Stimulated activated naive CD8-positive, alpha-beta T cell treated with anti-CD3 and anti-CD28 coated beads, Interleukin-15, amount 100 ng/mL, for 72 hours (primary cell): Measurements from ENCODE around the gene CLIC3.
"Not testable (repeated sequence)": the region's sequence is repeated elsewhere in the genome, so short reads cannot be mapped to it uniquely, and the experiment has no call there.

Experiments used
- ATAC-seq: fragments of 150-1000 bp; cut with Tn5 transposase; 2 replicates; pipeline ENCODE4 v1.10.0; 2021; ENCODE audit warnings: mild to moderate bottlenecking, moderate library complexity
- DNase-seq, 2 donors: peaks; one replicate each; pipeline ENCODE4 v3.0.0; 2021 to 2022
- H3K27ac Mint-ChIP-seq, 2 donors: one replicate each; pipeline ENCODE4 v1.8.0; 2022; ENCODE audit warnings: mild to moderate bottlenecking in 2 of 2, mixed read lengths in 2 of 2, moderate library complexity in 2 of 2
- H3K27me3 Mint-ChIP-seq: one replicate; pipeline ENCODE4 v1.8.0; 2022; ENCODE audit warnings: mixed read lengths
- H3K4me1 Mint-ChIP-seq: one replicate; pipeline ENCODE4 v1.8.0; 2022; ENCODE audit warnings: mild to moderate bottlenecking, mixed read lengths
- H3K4me3 Mint-ChIP-seq, 2 donors: one replicate each; pipeline ENCODE4 v1.8.0; 2022; ENCODE audit warnings: mild to moderate bottlenecking in 2 of 2, mixed read lengths in 2 of 2, moderate library complexity in 1 of 2
- H3K9me3 Mint-ChIP-seq, 2 donors: one replicate each; pipeline ENCODE4 v1.8.0; 2022; ENCODE audit warnings: mixed read lengths in 2 of 2

Gene CLIC3

DNA sequence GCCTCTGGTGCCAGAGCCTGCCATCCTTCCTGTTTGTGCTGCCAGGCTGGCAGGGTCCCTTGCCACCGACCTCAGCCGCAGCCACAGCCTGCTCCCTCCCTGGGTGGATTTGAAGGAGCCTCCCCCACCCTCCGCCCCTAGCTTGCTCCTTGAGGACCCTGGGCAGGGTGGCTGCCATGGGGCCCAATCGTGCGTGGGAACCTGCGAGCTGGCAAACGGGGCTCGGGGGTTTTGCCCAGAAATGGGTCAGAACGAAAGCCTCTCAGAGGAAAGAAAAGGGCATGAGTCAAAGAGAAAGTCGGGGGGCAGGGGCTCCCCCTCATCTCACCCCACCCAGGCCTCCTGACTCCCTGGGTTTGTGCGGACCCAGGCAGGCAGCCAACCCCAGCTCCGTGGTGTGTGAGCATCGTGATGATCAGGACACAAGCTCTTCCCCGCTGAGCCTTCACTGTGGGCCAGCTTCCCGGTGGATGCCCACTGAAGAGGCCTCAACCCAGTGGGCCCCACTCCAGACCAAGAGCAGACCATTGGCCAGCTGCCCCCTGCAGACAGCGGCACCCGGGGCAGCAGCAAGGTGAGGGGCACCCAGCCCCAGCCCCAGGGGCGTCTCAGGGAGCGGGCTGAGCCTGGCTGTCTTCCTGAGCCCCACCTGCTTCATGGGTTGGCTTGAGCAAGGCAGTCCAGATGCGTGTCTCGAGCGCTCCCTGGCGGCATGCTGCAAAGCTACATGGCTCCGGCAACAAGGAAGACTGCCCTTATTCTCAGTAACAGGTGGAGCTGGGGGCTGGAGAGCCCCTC is 38.5 kb upstream of the CLIC3 start:
- no peaks in the 10 kb centered on the region for H3K27me3 Mint-ChIP-seq
- ATAC-seq = peak; percentile 86
- DNase-seq = peak; percentile 90 to 93
- peak overlapping the region; percentile 76 to 83 for H3K4me3 Mint-ChIP-seq
- peak overlapping the region; percentile 84 to 85 for H3K27ac Mint-ChIP-seq
- no peaks in the 10 kb centered on the region for H3K9me3 Mint-ChIP-seq
- peaks cover 58% of the 10 kb centered on the region for H3K4me1 Mint-ChIP-seq

DNA sequence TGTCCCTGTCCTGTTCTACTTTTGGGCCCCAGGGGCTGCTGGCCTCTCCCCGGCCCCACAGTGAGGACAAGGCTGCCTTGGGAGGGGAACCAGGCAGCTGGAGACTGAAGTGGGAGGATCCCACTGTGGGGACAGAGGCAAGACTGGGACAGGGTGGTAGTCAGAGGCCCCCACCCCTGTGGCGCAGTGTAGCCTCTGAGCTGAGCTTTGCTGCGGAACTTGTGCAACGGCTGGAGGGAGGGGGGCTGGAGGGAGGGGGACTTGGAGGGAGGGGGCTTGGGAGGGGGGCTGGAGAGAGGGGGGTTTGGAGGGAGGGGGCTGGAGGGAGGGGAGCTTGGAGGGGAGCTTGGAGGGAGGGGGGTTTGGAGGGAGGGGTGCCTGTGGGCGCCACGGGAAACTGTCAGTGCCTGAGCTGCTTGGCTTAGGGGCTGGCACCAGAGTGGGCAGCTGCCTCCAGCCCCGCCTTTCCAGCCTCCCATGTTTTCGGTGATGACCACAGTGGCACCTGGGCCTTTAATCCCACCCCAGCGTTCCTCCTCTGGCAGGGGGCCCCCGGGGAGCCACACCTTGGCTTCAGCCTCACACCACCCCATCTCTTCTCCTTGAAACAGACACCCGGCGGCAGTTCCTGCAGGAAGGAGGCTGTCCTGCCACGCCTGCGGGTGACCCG is 37.8 kb upstream of the CLIC3 start:
- DNase-seq (no peak), ATAC-seq (peak; percentile 0)
- Mint-ChIP-seq H3K27ac (peak overlapping the region in 1 of 2 donors; percentile 85), H3K9me3 (no peaks in the 10 kb centered on the region), H3K4me1 (peaks cover 65% of the 10 kb centered on the region), H3K27me3 (no peaks in the 10 kb centered on the region), H3K4me3 (peak overlapping the region; percentile 76 to 83)

DNA sequence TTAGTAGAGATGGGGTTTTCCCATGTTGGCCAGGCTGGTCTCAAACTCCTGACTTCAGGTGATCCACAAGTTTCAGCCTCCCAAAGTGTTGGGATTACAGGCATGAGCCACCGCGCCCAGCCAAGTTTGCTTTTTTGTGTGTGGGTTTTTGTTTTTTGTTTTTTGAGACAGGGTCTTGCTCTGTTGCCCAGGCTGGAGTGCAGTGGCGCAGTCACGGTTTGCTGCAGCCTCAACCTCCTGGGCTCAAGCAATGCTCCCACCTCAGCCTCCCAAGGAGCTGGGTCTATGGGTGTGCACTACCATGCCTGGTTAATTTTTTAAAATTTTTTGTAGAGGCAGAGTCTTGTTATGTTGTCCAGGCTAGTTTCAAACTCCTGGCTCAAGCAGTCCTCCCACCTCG is 37.1 kb upstream of the CLIC3 start:
- H3K4me1 Mint-ChIP-seq = peaks cover 72% of the 10 kb centered on the region
- not testable (repeated sequence) for H3K9me3 Mint-ChIP-seq, H3K27me3 Mint-ChIP-seq, DNase-seq, ATAC-seq, H3K27ac Mint-ChIP-seq
- H3K4me3 Mint-ChIP-seq = peak overlapping the region in 1 of 2 donors; percentile 32

DNA sequence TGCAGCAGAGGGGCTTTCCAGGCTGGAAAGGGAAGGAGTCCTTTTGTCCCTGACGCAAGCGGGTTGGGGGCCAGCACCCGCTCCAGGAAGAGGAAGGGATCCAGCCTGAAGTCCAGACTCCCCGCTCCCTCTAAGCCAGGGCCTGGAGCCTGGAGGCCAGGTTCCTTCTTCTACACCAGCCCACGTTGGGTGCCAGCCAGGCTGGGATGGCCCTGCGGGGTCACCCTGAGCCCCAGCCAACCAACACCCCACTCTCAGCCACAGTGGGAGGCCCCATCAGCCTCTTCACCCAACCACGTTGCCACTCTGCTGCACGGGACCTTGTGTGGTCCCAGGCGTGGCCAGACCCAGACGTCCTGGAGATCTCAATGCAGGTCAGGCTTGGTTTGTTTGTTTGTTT is 36.5 kb upstream of the CLIC3 start:
- no peak for ATAC-seq
- Mint-ChIP-seq H3K4me1 (peaks cover 73% of the 10 kb centered on the region), H3K27ac (no peak overlapping the region), H3K4me3 (no peak overlapping the region), H3K27me3 (no peaks in the 10 kb centered on the region), H3K9me3 (no peaks in the 10 kb centered on the region)
- no peak for DNase-seq

DNA sequence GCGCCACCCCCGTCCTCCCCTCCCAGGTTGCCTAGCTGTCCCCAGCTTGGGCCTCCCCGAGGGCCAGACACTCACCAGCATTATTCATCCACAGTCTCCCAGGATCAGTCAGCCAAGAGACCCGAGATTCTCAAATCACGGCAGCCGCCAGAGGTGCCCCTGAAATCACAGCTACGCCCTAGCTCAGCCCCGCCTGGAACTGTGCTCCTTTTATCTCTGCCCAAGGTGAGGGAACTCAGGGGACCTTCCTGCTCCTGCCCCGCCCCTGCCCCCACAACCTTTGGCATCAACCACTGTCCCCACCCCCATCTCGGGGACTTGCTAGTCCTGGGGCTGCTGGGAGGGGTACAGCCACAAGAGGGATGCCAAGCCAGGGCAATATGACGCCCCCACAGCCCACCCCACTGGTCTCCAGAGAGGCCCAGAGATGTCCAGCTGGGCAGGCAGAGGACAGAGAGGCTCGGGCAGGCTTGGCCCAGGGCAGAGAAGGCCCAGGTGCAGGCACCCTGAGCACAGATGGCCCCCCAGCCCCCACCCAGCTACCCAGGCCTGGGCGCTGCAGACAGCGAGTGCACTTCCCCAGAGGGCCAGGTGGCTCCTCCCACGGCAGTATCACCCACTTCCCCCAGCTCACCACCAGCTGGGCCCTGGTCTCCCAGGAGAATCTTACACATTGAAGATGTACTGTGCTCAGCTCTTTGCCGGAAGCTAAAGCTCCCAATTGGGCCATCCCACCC is 35.7 kb upstream of the CLIC3 start, which contains the start of gene FUT7:
TSS of gene FUT7 (minus strand) at position 185 of the 737 bp plus-strand sequence. CDS start at position 88, 97 bp downstream.
- no peaks in the 10 kb centered on the region for H3K27me3 Mint-ChIP-seq
- ATAC-seq (peak; percentile 1), DNase-seq (peak in 1 of 2 donors; percentile 66)

DNA sequence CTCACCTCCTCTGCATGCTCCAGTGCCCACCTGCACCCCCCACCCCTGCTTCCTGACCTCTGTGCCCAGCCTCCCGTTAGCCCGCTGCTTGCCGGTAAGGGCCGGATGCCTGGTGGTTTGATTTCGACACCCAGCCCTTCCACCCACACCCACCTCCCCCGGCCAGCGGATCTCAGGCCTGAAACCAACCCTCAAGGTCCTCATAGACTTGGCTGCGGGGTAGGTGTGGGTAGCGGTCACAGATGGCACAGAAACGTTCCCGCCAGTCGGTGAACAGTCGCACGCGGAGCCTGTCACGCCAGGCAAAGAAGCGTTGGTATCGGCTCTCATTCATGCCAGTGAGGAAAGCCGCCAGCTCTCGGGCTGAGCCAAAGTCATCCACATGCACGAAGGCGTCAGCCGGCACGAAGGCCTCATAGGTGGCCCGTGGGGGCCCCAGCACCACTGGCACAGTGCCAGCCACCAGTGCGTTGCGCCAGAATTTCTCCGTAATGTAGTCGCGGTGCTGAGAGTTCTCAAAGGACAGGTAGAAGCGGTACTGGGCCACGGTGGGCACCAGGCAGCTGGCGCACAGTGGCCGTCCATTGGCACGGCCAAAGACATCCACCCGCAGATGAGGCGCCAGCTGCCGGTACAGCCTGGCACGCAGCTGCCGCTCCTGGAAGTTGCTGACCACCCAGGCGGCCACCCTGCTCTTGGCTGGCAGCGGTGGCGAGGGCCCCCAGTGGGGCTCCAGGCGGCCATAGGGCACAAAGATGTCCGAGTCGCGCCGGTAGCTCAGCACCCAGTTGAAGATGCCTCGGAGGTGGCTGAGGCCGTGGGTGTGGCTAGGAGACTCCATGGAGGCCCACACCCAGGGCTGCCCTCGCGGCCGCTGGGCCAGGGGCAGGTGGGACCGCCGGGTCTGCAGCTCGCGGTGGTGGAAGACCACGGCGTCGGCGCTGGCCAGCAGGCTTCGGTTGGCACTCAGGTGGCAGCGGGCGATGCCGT is 34.5 kb upstream of the CLIC3 start:
- no peaks in the 10 kb centered on the region for H3K9me3 Mint-ChIP-seq
- DNase-seq (peak in 1 of 2 donors; percentile 83), ATAC-seq (peak; percentile 10)
- H3K4me3 Mint-ChIP-seq = peak overlapping the region; percentile 56 to 61
- H3K27ac Mint-ChIP-seq = peak overlapping the region; percentile 10 to 48
- H3K4me1 Mint-ChIP-seq = peaks cover 89% of the 10 kb centered on the region
- H3K27me3 Mint-ChIP-seq = no peaks in the 10 kb centered on the region

More for the DNA sequence above, 35.7 kb upstream of the CLIC3 start, which contains the start of gene FUT7:
- no peaks in the 10 kb centered on the region for H3K9me3 Mint-ChIP-seq
- H3K4me1 Mint-ChIP-seq = peaks cover 78% of the 10 kb centered on the region
- H3K27ac Mint-ChIP-seq = peak within 1 kb of the TSS in 1 of 2 donors; percentile 76
- peak within 1 kb of the TSS; percentile 61 to 75 for H3K4me3 Mint-ChIP-seq

DNA sequence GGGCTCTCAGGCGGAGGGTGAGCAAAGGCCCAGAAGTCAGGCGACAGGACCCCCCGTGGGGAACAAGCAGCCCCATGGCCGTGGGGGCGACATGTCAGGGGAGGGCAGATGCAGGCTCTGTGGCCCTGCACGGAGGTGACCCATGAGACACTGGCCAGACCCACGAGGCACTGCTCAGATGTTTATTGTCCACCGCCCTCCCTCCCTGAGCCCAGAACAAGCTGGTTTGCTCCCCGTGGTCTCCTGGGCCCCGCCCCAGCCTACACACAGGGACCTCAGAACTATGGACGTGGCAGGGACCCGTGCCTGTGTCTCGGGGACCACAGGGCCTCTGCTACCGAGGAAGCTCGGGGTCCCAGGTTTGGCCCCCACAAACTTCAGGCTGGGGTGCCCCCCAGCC is 33.6 kb upstream of the CLIC3 start:
- no peak for ATAC-seq
- Mint-ChIP-seq H3K4me1 (peaks cover 83% of the 10 kb centered on the region), H3K27me3 (no peaks in the 10 kb centered on the region), H3K9me3 (no peaks in the 10 kb centered on the region), H3K4me3 (peak overlapping the region; percentile 78 to 84), H3K27ac (no peak overlapping the region)
- DNase-seq = peak in 1 of 2 donors; percentile 43

DNA sequence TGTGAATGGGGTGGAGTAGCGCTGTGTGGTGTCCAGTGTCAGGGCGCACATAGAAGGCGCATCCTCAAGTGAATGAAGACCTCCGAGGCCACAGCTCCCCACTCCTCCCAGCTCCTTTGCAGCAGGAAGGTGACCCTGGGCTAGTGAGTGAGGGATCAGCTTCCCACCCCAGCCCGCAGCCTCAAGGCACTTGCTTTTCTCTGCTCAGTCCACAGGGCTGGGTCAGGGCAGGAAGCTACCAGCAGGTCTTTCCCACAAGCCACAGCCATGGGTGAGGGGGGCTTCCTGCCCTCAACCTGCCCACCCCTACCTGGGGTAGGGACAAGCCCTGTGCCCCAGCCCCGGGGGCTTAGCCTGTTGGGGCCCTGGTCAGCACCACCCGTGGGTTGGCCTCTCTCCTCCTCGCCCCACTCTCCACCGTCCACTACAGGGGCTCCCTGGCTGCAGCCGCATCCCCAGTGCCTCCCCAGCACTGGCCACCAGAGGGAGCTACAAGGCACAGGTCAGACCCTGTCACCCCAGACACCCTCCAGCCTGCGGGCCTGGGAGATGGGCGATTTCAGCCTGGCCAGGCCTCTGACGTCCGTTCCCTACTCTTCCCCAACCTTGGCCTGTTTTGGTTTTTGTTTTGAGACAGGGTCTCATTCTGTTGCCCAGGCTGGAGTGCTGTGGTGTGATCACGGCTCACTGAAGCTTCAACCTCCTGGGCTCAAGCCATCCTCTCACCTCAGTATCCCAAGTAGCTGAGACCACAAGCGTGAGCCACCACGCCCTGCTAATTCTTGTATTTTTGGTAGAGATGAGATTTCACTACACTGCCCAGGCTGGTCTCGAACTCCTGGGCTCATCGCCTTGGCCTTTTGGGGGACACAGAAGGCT is 32.9 kb upstream of the CLIC3 start:
- ATAC-seq = peak; percentile 47
- Mint-ChIP-seq H3K9me3 (no peaks in the 10 kb centered on the region), H3K27me3 (no peaks in the 10 kb centered on the region), H3K27ac (no peak overlapping the region), H3K4me3 (peak overlapping the region; percentile 78 to 84), H3K4me1 (peaks cover 83% of the 10 kb centered on the region)
- DNase-seq = peak; percentile 76 to 79

DNA sequence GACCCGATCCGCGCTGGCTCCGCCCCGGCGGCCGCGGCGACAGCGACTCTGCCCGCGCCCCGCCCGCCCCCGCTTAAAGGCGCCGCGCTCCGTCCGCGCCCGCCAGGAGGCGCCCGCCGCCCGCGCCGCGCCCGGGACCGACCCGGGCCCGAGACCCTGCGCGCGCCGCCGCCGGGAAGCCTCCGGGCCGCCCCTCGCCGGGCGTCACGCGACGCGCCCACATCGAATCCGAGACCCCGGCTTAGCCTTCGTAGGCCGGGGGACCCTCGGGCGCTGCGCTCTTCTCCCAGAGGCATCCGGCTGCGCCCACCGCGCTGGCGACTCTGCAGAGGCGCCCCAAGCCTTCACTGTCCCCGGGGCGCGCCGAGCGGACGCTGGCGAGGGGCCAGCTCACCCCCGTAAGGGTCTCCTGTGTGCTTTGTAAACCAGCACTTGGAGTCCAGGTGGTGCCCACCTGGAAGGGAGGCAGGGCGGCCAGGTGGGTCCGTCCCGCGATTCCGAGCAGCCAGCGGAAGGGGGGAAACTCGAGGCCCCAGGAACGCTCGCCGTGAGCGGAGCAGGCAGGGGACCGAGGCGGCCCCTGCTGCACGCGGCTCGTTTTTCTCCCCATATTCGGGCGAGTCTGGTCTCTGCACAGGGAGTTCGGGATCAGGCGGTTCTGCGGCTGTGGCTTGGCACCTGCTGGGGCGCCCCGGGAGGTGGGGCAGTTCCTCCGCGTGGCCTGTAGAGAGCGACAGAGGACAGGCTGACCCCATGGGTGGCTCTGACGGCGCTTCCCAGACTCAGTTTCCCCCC is 32.1 kb upstream of the CLIC3 start:
- Mint-ChIP-seq H3K27ac (no peak overlapping the region), H3K4me3 (peak overlapping the region; percentile 78 to 84), H3K27me3 (no peaks in the 10 kb centered on the region), H3K4me1 (peaks cover 81% of the 10 kb centered on the region), H3K9me3 (no peaks in the 10 kb centered on the region)
- peak; percentile 41 for ATAC-seq
- DNase-seq = peak; percentile 74 to 75

DNA sequence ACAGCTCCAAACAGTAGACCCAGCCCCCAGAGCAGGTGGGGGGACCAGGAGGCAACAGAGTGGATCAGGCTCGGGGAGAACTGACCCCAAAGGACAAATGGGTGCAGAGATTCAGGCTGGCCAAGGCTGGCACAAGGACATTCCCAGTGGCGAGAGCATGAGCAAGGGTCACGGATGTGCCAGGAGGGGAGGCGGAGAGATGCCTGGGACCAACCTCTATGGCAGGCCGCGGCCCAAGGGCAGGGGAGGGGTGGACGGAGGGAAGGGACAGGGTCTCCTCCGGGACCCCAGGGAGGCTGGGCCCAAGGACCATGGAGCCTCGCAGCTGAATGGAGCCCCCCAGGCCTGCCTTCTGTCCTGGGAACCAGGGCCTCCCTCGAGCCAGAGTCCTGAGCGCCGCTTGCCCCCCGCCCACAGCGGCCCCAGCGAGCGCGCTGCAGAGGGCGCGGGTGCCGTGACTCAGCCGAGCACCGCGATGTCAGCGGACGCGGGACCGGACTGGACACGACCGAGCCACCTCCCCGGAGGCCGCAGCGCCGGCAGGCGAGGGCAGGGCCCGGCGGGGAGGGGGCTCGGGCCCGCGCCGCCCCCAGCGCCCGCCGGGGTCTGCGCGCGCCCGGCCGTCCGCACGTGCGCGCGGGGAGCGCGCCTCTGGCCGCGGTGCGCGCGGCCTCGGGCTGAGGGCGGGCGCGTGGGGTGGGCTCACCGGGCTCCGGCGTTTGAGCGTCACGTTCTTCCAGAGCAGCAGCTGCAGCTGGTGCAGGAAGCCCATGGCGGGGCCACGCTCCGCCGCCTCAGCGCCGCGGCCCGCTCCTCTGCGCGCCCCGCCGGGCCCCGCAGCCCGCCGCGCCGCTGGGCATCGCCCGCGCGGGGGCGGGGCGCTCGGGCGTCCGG is 31.2 kb upstream of the CLIC3 start, which contains the start of gene ABCA2:
TSS of gene ABCA2 (minus strand) at position 869 of the 894 bp plus-strand sequence. CDS start at position 772, 97 bp downstream.
- ATAC-seq (no peak), DNase-seq (no peak)
- Mint-ChIP-seq H3K27me3 (no peaks in the 10 kb centered on the region), H3K4me3 (peak within 1 kb of the TSS; percentile 81 to 86), H3K9me3 (no peaks in the 10 kb centered on the region), H3K27ac (no peak within 1 kb of the TSS), H3K4me1 (peaks cover 73% of the 10 kb centered on the region)

DNA sequence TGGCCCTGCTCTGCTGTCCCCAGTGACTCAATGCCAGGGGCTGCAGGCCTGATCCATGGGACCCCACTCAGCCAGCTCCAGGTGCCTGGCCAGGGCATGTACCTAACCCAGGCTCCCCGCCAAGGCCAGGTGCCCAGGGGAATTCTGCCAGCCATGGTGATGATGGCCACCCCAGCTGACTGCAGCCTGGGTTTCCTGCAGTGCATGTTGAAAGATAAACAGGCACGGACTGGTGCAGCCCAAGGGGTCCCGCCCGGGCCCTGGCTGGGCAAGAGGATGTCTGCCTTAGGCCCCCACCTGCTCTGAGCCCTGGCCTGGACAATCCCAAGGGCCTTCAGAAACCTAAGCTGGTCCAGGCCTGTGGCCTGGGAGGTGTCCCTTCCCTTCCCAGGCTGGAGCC is 30.5 kb upstream of the CLIC3 start:
- H3K27ac Mint-ChIP-seq = no peak overlapping the region
- ATAC-seq (no peak), DNase-seq (no peak)
- H3K4me3 Mint-ChIP-seq = peak overlapping the region; percentile 81 to 86
- peaks cover 71% of the 10 kb centered on the region for H3K4me1 Mint-ChIP-seq
- no peaks in the 10 kb centered on the region for H3K9me3 Mint-ChIP-seq
- no peaks in the 10 kb centered on the region for H3K27me3 Mint-ChIP-seq

DNA sequence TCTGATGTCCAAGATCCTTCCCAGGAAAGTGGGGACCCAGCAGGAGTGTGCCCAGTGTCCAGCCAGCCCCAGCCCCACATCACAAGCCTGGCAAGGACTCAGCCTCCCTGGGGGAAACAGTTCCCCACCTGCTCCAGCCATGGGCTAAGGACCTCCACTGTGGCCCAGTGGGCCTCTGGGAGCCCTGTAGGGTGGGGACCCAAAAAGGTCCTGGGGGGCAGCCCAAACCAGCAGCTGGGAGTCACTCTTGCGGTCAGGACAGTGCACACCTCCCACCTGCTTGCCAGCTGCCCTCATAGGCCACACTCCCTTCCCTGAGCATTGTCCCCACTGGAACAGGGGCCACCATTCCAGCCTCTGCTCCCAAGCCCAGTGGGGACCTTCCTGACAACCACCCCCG is 30.0 kb upstream of the CLIC3 start:
- no peak for ATAC-seq
- no peak overlapping the region for H3K4me3 Mint-ChIP-seq
- DNase-seq = no peak
- H3K27me3 Mint-ChIP-seq = no peaks in the 10 kb centered on the region
- H3K9me3 Mint-ChIP-seq = no peaks in the 10 kb centered on the region
- H3K27ac Mint-ChIP-seq = no peak overlapping the region
- peaks cover 70% of the 10 kb centered on the region for H3K4me1 Mint-ChIP-seq
